AG04450 (cell line): Measurements from ENCODE around the gene FXYD3. TPM values are rescaled to one million over a fixed set of nuclear protein-coding genes. Genes with fewer than 3 reads are reported as not detected.

Experiments
- CTCF ChIA-PET: fragments of 300-600, 350-600 bp; formaldehyde crosslinking; extraction: SDS; loops from one replicate; lab custom pipeline; 2022; ENCODE audit warnings: antibody characterized with exemption, inconsistent platforms; lab: Charles Lee
- POLR2A ChIA-PET: fragments of 350-600 bp; formaldehyde crosslinking; extraction: SDS; loops from one replicate; lab custom pipeline; 2021; ENCODE audit warnings: antibody characterized with exemption, inconsistent platforms; lab: Yijun Ruan, JAX
- DNase-seq: peaks from one replicate; pipeline ENCODE4 v3.0.0-alpha.2; 2011; ENCODE audit warnings: low read depth, low spot score
- H3K27ac ChIP-seq: one replicate; pipeline ENCODE4 v1.5.1; 2012; ENCODE audit warnings: low read depth, low read length, control low read depth
- H3K27me3 ChIP-seq: one replicate; pipeline ENCODE4 v1.6.0; 2012; ENCODE audit warnings: low read length; ENCODE audit not compliant: control insufficient read depth, insufficient read depth
- H3K4me3 ChIP-seq: 2 replicates; pipeline ENCODE4 v1.5.1; 2011; ENCODE audit warnings: mild to moderate bottlenecking, low read depth, low read length, control low read depth
- H3K9me3 ChIP-seq: 2 replicates; pipeline ENCODE4 v1.5.1; 2012; ENCODE audit warnings: low read length; ENCODE audit not compliant: control insufficient read depth, insufficient read depth
- polyA minus RNA-seq: library from RNA; depleted of rRNA, polyadenylated mRNA; stranded (reverse); fragments of >200 nt; gene quantifications from 2 replicates; pipeline ENCODE4 v1.2.3, GENCODE V29; 2011; rRNA and poly(A)+ RNA removed
- polyA plus RNA-seq: library from polyadenylated mRNA; depleted of rRNA; stranded (reverse); fragments of >200 nt; gene quantifications from 2 replicates; pipeline ENCODE4 v1.2.3, GENCODE V29; 2011; rRNA removed
- TF ChIP-seq, protein P1 (sequence below): IDR thresholded peaks from 2 replicates; pipeline ENCODE4 v1.5.1; 2011; ENCODE audit warnings: low read depth, low read length, control low read depth, inconsistent platforms

Gene FXYD3, protein sequence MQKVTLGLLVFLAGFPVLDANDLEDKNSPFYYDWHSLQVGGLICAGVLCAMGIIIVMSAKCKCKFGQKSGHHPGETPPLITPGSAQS
- polyA plus RNA-seq (not detected in 2 replicates), polyA minus RNA-seq (not detected in 2 replicates)

DNA sequence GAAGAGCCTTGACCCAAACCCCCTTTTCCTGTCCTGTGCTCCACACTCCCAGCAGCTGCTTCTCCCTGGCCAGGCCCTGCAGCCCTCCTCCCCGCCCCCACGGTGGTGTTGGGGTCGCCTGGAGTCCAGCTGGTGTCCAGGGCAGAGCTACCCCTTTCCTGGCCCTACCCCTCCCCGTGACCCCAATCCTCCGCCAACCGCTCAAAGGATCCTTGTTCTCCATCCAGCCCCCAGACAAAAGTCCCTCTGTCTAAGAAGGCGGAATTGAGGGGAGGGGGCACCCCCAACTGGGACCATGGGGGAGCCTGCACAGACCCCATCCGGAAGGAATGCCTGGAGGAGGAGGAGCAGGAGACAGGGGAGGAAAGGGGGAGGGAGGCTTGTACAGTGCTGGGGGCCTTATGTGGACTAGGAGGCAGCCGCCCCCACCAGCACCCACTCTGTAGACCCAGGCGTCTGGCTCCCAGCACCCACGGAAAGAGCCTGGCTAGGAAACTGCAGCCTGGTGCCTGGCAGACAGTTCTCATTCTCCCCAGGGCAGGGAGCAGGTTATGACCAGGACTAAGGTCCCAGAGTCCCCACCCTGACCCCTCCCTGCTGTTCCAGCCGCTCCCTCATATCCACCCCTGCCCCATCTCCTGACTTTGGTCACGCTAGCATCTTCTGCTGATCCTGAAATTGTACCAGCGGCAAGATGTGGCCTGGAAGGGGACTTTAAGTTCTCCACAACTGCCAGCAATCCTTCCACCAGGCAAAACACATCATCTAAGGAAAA lies at the start of gene FXYD3:
FXYD3 (plus strand) TSS at position 647 of the 775 bp plus-strand sequence. CDS start 3,554 bp downstream, outside the sequence.
- TF ChIP-seq, protein P1, sequence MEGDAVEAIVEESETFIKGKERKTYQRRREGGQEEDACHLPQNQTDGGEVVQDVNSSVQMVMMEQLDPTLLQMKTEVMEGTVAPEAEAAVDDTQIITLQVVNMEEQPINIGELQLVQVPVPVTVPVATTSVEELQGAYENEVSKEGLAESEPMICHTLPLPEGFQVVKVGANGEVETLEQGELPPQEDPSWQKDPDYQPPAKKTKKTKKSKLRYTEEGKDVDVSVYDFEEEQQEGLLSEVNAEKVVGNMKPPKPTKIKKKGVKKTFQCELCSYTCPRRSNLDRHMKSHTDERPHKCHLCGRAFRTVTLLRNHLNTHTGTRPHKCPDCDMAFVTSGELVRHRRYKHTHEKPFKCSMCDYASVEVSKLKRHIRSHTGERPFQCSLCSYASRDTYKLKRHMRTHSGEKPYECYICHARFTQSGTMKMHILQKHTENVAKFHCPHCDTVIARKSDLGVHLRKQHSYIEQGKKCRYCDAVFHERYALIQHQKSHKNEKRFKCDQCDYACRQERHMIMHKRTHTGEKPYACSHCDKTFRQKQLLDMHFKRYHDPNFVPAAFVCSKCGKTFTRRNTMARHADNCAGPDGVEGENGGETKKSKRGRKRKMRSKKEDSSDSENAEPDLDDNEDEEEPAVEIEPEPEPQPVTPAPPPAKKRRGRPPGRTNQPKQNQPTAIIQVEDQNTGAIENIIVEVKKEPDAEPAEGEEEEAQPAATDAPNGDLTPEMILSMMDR: no peak
- Histone ChIP-seq H3K27ac (no peak within 1 kb of the TSS), H3K9me3 (no peaks in the 10 kb centered on the region), H3K27me3 (peaks cover 7% of the 10 kb centered on the region), H3K4me3 (no peak within 1 kb of the TSS)
- DNase-seq: no peak
- ChIA-PET CTCF (interaction anchor here (0.6 to 4.8 kb wide), 18 partner anchors 7 to 107 kb away, joined by 3 to 42 read pairs (median 4); partner anchors contain the start of genes FXYD5, FXYD7 and LGI4), POLR2A (no interaction called here)

DNA sequence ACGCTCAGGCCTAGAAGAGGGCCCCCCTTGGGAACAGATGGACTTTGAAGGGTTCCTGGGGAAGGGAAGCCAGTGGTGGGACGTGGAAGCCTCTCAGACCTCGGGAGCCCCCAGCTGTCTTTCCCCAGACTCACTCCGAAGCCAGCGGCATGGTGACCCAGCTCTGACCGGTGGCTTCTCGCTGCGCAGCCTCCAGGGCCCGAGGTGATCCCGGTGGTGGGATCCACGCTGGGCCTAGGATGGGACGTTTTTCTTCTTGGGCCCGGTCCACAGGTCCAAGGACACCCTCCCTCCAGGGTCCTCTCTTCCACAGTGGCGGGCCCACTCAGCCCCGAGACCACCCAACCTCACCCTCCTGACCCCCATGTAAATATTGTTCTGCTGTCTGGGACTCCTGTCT lies 49.5 kb upstream of the FXYD3 start:
- Histone ChIP-seq H3K27ac (no peak overlapping the region), H3K4me3 (no peak overlapping the region), H3K27me3 (peaks cover 4% of the 10 kb centered on the region), H3K9me3 (peaks cover 6% of the 10 kb centered on the region; the same call in 1 of the 2 replicates)
- TF ChIP-seq, protein P1: no peak
- CTCF ChIA-PET: interaction anchor here (0.6 to 3.4 kb wide), 29 partner anchors 7 to 429 kb away, joined by 3 to 98 read pairs (median 5); partner anchors contain the start of genes FXYD1, FXYD3 and LGI4
- no peak for DNase-seq
- POLR2A ChIA-PET: interaction anchor here (1.0 kb wide), 1 partner anchor 75 kb away, joined by 4 read pairs; no protein-coding TSS in a partner anchor

DNA sequence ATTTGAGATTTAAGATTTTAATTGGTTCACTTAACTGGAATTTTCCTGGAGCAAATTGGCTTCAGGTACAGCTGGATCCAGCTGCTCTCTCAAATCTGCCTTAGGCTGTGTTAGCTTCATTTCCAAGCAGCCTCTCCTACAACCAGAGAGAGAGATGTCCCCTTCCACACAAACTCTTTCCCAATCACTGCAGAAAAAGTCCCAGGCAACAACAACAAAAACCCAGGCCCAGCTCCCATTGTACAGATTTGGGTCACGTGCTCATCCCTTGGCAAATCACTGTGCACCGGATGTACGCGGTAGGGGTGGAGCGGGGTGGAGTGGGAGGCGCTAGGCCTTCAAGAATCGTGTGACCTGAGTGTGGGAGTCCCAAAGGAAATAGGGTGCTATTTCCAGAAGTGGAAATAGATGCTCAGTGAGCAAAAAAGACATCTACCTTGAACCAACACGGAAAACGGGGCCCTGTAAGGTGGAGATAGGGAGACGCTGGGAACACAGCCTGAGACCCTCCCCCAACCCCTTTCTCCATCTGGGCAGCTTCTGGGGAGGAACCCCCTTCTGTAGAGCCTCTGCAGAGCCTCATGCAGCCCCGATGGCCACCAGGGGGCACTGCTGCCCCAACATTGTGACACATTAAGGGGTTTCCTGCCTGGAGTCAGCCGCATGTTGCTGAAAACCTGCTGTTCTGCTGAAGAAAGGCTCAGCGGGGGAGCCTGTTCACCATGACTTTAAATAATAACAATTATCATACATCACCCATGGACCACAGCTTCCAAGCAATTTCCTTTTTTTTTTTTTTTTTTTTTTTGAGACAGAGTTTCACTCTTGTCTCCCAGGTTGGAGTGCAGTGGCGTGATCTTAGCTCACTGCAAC lies 48.7 kb upstream of the FXYD3 start:
- TF ChIP-seq, protein P1: peak; percentile 91
- CTCF ChIA-PET: interaction anchor here (0.6 to 3.4 kb wide), 40 partner anchors 8 to 428 kb away, joined by 3 to 98 read pairs (median 4); partner anchors contain the start of genes FXYD1, FXYD3, FXYD7 and LGI4
- Histone ChIP-seq H3K27ac (no peak overlapping the region), H3K9me3 (peaks cover 6% of the 10 kb centered on the region; the same call in 1 of the 2 replicates), H3K4me3 (no peak overlapping the region), H3K27me3 (peaks cover 4% of the 10 kb centered on the region)
- DNase-seq: peak; percentile 55
- POLR2A ChIA-PET: interaction anchor here (0.7 to 1.0 kb wide), 2 partner anchors 74 to 87 kb away, joined by 4 read pairs; no protein-coding TSS in a partner anchor

DNA sequence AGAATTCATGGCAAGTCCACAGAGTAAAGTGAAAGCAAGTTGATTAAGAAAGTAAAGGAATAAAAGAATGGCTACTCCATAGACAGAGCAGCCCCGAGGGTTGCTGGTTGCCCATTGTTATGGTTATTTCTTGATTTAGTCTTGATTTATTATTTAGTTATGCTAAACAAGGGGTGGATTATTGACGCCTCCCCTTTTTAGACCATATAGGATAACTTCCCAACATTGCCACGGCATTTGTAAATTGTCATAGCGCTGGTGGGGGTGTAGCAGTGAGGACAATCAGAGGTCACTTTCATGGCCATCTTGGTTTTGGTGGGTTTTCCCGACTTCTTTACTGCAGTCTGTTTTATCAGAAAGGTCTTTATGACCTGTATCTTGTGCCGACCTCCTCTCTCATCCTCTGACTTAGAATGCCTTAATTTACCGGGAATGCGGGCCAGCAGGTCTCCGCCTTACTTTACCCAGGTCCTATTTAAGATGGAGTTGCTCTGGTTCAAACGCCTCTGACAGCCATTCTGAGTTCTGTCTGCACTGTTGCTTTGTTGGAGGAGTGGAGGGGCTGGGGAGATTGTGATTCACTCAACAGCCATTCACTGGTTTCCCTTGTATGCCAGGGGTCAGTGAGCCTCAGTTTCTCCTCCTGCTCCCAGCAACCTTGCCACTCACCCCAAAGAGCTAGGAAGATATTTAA lies 46.5 kb upstream of the FXYD3 start:
- TF ChIP-seq, protein P1: no peak
- no peak for DNase-seq
- Histone ChIP-seq H3K27ac (no peak overlapping the region), H3K9me3 (peaks cover 6% of the 10 kb centered on the region; the same call in 1 of the 2 replicates), H3K27me3 (peaks cover 8% of the 10 kb centered on the region), H3K4me3 (no peak overlapping the region)
- CTCF ChIA-PET: interaction anchor here (1.2 to 3.4 kb wide), 7 partner anchors 22 to 72 kb away, joined by 3 to 98 read pairs (median 8); partner anchors contain the start of gene LGI4
- POLR2A ChIA-PET: interaction anchor here (0.6 kb wide), 1 partner anchor 67 kb away, joined by 3 read pairs; no protein-coding TSS in a partner anchor
